HG02798 (cell line): ENCODE data around the gene UCHL3.
A peak's percentile ranks its signal among the peaks of the same experiment; 100 is the strongest.

ENCODE experiments used
- ATAC-seq: cut with Tn5 transposase; IDR thresholded peaks from one replicate; pipeline ENCODE4 v1.9.1; 2021; ENCODE audit warnings: mild to moderate bottlenecking; ENCODE audit not compliant: unreplicated experiment, poor library complexity

UCHL3 gene

DNA sequence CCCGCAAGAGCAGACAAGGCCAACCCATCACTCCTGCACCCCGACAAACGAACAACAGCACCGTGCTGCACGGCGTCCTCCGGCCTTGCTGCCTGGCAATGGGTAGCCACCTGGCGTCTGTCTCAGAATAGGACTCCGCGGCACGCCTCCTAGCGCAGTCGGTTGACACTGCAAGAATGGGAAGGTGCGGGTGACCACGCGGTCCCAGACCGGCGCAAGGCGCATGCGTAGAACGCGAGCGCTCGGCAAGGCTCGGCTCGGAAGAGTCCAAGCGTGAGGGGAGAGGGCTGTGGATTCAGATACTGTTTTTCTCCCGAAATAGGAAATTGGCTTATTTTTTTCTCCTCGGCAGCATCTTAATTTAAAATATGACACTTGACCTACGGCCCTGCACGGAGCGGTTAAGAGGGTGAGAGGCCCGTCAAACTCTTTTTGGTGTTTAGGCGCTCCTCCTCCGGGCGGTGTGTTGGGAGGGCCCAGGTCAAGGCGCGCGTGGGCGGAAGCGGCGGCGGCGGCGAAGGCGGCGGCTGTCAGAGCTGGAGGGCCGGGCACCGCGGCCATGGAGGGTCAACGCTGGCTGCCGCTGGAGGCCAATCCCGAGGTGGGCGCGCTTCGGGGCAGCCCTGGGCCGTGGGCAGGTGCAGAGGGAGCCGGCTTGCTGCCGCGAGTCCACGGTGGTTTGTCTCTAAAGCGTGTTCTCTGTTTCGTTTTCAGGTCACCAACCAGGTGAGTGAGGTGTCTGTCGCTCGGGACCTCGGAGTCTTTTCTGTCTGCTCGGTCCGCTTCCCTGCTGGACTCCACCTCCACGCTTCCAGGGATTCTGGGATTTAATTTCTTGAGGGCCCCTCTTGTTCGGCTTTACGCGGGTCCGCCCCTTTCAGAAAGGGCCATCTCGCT is at the start of gene UCHL3:
Gene UCHL3 (plus strand): TSS at position 530 of the 897 bp plus-strand sequence. CDS start 30 bp downstream, at position 560.
- peak; percentile 97 for ATAC-seq

DNA sequence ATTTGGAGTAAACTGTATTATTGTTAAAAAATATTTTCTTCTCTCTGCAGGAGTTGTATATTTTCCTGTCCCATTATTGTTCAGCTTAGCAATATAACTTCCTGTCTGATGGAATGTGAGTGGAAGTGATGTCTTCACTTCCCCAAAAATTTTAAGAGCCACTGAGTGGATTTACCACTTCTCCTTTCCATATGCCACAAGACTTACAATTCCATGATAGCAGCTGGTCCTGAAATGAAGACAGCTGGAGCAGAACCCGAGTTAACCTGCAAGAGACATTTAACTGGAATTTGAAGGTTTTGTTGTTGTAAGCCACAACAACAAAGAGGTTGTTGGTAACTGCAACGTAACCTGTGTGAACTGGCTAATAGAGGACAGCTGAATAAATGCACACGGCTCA is 44.3 kb upstream of the UCHL3 start:
- ATAC-seq, result no peak

DNA sequence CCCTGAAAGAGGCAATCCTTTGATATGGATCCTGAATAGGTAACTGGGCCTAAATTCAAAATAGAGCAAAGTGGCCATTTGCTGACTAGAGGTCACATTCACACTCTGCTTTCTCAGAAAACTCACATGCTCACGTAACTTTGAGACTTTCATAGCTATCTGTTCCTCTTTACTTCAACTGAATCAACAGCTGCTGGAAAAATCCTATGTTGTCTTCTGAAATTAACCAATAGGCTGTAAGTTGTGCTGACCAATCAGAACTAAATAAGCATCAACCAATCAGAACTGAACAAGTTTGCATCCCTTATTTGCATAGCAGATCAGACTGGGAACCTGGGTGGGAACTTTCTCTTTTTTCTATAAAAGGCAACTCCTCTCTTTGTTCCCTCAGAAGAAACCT is 43.6 kb upstream of the UCHL3 start:
- ATAC-seq, result no peak

DNA sequence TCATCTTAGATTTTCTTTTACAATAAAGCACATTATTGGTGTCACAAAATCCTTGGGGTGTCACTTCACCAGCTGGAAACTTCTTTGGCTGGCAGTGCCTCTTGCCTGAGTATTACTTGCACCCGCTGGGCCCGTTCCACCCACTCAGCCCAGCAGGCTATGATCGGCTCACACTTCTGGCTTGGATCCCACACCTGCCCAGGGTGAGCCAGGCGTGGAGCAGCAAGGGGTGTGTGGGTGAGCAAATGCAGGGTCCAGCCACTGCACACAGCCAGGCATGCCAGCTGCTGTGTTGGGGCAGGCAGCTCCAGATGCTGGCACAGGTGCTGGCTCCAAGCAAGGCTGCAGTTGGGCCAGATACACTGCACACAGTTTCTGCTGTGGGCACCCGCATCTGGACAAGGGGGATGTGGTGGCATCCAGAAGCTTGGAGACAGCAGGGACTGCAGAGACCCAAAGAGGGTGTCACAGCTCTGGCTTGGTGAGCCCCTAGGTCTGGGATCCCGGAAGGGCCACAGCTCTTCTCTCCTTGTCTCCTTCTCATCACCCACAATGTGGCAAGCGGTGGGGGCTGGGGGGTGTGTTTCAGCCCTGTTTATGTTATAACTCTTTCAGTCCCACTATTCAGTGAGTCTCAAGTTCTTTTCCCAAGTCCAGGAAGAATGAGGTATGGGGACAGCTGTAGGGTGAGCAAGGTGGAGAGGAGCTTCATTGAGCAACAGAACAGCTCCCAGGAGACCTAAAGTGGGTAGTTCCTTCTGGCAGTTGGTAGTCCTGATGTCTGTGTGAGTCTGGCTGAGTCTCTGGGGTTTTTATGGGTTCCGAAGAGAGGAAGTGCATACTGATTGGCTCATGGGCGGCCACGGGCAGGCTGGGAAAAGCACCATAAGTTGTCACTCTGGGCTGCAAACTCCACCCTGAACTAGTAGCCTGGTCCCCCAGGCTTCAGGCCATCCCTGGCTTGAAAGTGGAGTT is 42.3 kb upstream of the UCHL3 start:
- ATAC-seq, result peak; percentile 39

- no peak for ATAC-seq
Observed at GRCh38 chr13:75508002-75508548, 41.5 kb upstream of the UCHL3 start.

- ATAC-seq, result no peak
Observed at GRCh38 chr13:75511051-75511625, 38.5 kb upstream of the UCHL3 start.

- ATAC-seq, result peak; percentile 91
Observed at GRCh38 chr13:75512253-75512652, 37.3 kb upstream of the UCHL3 start.

DNA sequence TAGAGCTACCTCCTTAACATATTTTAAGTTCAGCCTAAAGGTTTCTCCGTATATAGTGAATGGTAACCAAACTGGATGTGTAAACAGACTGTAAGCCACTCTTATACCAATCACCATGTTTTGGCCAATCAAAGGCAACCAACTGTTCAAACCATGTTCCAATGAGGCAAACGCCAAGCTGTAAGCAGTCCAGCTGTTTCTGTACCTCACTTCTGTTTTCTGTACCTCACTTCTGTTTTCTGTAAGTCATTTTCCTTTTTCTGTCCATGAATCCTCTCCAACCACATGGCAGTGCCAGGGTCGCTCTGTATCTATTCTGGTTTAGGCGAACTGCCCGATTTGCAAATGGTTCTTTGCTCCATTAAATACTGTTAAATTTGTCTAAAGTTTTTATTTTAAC is 36.3 kb upstream of the UCHL3 start:
- ATAC-seq, result no peak

- no peak for ATAC-seq
Observed at GRCh38 chr13:75514080-75514995, 35.3 kb upstream of the UCHL3 start.

DNA sequence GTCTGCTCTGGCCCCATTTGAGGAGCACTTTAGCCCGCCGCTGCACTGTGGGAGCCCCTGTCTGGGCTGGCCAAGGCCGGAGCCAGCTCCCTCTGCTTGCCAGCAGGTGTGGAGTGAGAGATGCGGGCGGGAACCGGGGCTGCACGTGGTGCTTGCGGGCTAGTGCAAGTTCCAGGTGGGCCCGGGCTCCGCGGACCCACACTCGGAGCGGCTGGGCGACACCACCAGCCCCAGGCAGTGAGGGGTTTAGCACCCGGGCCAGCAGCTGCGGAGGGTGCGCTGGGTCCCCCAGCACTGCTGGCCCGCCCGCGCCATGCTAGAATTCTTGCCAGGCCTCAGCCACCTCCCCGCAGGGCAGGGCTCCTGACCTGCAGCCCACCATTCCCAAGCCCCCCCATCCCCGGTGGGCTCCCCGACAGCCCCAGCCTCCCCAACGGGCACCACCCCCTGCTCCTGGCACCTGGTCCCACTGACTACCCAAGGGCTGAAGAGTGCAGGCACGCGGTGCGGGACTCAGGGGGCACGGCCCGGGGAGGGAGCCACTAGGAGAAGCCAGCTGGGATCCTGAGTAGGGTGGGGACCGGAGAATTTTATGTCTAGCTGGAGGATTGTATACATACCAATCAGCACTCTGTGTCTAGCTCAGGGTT is 31.0 kb upstream of the UCHL3 start:
- no peak for ATAC-seq

GRCh38 chr13:75521956-75522355 is 27.6 kb upstream of the UCHL3 start:
- ATAC-seq, result no peak

DNA sequence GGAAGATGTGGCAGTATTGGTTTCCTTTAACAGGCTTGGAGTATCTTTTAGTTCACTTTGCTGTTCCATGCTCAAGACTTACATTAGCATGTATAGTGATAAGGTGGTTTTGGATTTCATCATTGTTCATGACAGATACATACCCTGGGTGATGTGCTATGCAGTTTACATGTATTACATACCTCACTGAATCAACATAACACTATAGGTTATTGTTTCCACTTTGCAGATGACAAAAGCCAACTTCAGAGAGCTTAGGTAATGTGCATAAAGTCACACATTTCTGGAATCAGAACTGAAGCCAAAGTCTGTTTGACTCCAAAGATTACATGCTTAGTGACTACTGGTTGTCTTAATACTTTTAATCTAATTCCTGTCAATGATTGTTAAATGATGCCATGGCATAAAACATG is 19.0 kb upstream of the UCHL3 start:
- no peak for ATAC-seq

GRCh38 chr13:75533861-75534260 is 15.7 kb upstream of the UCHL3 start:
- no peak for ATAC-seq

DNA sequence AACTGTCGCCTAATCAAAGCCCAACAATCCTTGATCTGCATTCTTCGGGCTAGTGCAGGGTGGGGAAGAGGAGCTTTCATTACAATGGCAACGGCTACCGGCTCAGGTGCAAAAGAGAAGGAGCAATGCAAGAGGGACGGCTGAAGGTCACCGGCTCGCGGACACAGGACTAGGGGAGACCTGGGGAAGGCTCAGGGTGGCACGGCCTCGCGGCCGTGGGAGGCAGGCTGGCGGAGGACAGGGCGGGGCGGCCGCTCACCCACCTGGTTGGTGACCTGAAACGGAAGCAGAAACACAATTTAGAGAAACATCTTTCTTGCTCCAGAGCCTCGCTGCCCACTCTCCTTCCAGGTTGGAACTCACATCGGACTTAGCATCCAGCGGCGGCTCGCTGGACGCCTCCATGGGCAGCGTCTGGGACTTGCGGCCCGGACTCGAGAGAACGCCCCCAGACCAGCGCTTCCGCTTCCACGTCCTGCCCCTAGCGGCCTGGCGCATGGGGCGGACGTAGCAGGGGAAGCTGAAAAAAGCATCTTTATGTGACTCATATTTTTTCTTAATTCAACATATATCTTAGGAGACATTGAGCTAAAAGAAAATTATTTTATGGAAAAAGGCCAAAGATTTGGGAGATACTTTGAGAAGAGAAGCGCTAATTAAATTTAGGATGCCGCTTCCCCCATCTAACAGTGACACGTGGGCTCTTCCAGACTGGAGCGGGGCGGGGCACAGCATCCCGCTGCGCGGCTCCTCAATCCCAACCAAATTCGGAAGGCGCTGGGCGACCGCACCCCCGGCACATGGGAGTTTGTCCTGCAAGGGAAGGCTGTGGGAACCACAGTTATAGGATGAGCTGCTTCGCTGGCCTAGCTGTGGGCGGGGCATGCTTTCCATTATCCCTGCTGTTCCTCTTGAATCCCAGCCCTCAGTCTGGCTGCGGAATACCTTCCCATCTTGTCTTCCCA is 11.9 kb upstream of the UCHL3 start, which contains the start of gene COMMD6:
Gene COMMD6 (minus strand): TSS at position 441 of the 965 bp plus-strand sequence. CDS start 36 bp downstream, at position 405.
- peak; percentile 98 for ATAC-seq

DNA sequence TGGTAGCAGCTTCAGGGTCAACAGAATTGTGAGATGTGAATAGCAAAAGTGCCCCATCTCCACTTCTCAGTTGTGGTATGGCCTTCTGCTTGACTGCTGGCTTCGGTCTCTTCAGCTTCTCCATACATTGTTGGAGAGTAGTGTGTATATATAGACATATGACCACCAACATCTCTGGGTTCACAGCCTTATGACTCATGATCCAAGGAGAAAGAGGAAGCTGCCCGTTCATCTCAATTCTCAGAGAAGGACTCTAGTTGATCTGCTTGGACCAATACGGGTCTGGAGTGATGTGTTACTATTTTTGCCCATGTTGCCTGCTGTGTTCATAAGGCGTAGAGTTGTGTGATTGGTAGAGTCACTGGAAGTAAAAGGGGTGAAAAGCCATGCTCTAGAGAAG is 8.3 kb upstream of the UCHL3 start:
- no peak for ATAC-seq

GRCh38 chr13:75541961-75542360 is 7.6 kb upstream of the UCHL3 start:
- no peak for ATAC-seq

DNA sequence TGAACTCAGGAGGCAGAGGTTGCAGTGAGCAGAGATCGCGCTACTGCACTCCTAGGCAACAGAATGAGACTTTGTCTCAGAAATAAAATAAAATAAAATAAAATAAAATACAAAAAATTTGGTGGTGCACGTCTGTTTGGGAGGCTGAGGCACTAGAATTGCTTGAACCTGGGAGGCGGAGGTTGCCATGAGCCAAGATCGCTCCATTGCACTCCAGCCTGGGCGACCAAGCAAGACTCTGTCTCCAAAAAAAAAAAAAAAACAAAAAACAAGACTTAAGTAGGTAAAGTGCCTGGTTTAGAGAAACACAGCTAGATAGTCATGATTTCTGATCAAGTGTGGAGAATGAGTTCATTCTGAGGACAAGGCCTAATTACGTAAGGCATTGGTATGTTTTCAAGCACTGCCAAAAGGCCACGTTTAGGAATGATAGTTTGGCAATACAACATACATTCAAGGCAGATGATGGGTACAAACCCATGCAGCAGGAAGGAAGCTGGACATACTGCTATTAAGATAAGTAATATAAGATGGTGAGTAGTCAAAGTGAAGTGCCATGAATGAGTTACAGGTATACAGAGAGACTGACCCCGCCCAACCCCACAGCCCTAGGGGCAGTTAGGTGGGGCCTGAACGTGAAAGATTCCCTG is 4.8 kb upstream of the UCHL3 start:
- no peak for ATAC-seq
